Tibial artery (tissue), 4 donors: ENCODE results near the gene CHD3.

Experiments
- DNase-seq, 2 donors: peaks; one replicate each; pipeline ENCODE4 v3.0.0-alpha.2; 2019
- H3K27ac ChIP-seq, 2 donors: fragments of 200-600 bp; sonication (generic) in 1 of 2; 1 replicate in 1 of 2; 2 replicates in 1 of 2; pipeline ENCODE4 v1.5.1; 2018 to 2019; ENCODE audit warnings: mild to moderate bottlenecking in 1 of 2
- H3K27me3 ChIP-seq, 2 donors: fragments of 200-600 bp; sonication (generic) in 1 of 2; one replicate each; pipeline versions ENCODE4 v1.5.1 to v1.6.0; 2016 to 2019
- H3K36me3 ChIP-seq, 3 donors: fragments of 200-600 bp; sonication (generic) in 2 of 3; one replicate each; pipeline ENCODE4 v1.5.1; 2016 to 2019; ENCODE audit warnings: mild to moderate bottlenecking in 2 of 3
- H3K4me1 ChIP-seq, 4 donors: fragments of 200-600 bp; sonication (generic) in 2 of 4; 1 replicate in 3 of 4; 2 replicates in 1 of 4; pipeline ENCODE4 v1.5.1; 2016 to 2019
- H3K4me3 ChIP-seq, 2 donors: fragments of 200-600 bp; sonication (generic) in 1 of 2; 1 replicate in 1 of 2; 2 replicates in 1 of 2; pipeline ENCODE4 v1.5.1; 2018 to 2019; ENCODE audit warnings: mild to moderate bottlenecking in 2 of 2
- H3K9me3 ChIP-seq, 3 donors: fragments of 200-600 bp; sonication (generic) in 1 of 3; one replicate each; pipeline ENCODE4 v1.5.1; 2016 to 2019
- intact Hi-C: fragments of 100-400 bp; cut with DNase I; formaldehyde crosslinking; loops from one replicate; pipeline ENCODE4 v1.15.0; 2023; ENCODE audit warnings: low total_unique reads
- TF ChIP-seq, protein P1 (sequence below), 2 experiments: fragments of 200-600 bp in 1 of 2; fragments of 450-650 bp in 1 of 2; IDR thresholded peaks; one replicate each; pipeline ENCODE4 v1.5.1; 2017 to 2019; ENCODE audit warnings: antibody characterized with exemption in 2 of 2, mild to moderate bottlenecking in 1 of 2, moderate library complexity in 1 of 2

CHD3 gene

DNA sequence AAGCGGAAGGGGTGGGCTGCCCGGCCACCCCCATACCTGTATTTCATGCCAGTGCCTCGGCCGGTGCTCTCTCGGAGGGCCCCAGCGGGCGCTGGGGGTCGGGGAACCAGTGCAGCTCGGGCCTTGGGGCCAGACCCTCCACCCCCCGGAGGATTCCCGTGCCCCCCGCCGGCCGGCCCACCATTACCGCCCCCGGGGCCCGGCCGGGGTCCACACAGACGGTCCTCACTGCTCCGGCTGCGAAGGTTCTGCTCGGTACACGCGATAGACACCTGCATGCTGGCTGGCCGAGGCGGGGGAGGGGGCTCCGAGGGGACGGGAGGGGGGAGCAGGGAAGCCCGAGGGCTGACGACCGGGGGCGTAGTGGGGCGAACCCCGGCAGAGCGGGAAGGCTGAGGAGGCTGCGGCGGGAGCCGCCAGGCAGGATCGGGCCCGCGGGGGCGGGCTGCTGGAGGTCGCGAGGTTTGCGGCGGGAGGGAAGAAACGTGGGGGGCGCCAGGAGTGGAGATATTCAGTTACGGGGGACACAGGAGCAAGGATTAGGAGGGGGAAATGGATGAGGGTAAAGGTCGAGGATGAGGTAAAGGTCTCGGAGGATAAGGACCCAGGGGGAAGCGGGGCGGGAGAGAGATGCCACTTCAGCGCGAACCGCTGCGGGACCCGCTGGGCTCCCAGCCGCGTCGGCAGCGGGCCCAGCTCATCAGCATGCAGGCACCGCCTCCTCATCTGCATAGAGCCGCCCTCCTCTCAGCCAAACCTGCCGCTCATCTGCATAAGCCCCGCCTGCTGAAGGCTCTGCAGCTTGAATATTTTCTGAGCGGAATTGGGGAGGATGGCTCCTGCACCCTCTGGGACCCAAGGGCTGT is 40.8 kb downstream of the CHD3 start, which contains the start of gene KCNAB3:
KCNAB3 (minus strand) TSS at position 699 of the 866 bp plus-strand sequence; CDS start at position 278, 421 bp downstream.
- no peak within 1 kb of the TSS for H3K4me3 ChIP-seq
- TF ChIP-seq, protein P1, sequence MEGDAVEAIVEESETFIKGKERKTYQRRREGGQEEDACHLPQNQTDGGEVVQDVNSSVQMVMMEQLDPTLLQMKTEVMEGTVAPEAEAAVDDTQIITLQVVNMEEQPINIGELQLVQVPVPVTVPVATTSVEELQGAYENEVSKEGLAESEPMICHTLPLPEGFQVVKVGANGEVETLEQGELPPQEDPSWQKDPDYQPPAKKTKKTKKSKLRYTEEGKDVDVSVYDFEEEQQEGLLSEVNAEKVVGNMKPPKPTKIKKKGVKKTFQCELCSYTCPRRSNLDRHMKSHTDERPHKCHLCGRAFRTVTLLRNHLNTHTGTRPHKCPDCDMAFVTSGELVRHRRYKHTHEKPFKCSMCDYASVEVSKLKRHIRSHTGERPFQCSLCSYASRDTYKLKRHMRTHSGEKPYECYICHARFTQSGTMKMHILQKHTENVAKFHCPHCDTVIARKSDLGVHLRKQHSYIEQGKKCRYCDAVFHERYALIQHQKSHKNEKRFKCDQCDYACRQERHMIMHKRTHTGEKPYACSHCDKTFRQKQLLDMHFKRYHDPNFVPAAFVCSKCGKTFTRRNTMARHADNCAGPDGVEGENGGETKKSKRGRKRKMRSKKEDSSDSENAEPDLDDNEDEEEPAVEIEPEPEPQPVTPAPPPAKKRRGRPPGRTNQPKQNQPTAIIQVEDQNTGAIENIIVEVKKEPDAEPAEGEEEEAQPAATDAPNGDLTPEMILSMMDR (IDR thresholded peaks at IDR 0.05) = no peak
- no peaks in the 10 kb centered on the region for H3K9me3 ChIP-seq
- peaks cover 0 to 5% (median 0%) of the 10 kb centered on the region in 3 donors for H3K36me3 ChIP-seq
- DNase-seq = no peak
- peaks cover 0 to 38% (median 25%) of the 10 kb centered on the region in 4 donors for H3K4me1 ChIP-seq
- intact Hi-C loops = no loop called here
- H3K27ac ChIP-seq = no peak within 1 kb of the TSS
- peaks cover 0 to 10% of the 10 kb centered on the region in 2 donors for H3K27me3 ChIP-seq

DNA sequence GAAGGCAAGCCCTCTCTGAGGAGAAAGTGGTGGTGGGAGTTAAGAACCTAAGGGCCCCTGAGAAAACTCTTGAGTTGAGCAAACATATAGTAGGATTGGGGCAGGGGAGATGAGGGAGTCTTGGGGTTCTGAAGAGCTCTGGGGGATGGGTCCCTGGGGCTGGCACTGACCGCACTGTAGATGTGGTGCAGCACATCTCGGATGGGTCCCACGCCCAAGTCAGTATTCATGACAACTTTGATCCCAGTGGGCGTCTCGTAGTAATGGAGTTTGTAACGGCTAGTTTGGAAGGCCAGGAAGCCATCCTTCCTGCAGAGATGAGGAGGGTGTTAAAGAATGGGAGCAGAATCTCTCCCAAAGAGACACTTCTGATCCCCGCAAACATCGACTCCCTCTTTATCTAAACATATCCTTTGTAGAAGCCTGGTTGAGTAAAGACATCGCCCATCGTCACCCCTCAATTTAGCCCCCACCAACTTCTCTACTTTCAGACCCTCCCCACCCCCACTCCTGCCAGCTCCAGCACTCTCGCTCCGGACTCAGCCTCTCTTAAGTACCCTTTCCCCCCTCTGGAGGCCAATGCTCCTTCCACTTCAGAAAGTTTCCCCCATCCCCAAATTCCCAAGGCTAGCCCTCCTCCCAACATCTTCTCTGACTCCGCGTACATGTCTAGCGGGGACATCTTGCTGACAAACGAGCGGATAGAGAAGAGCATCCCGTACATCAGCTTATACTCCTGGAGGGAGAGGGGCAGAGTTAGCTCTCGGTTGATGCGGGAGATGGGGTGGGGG is 42.4 kb downstream of the CHD3 start:
- peak overlapping the region; percentile 56 to 78 for H3K27ac ChIP-seq
- H3K4me1 ChIP-seq = peaks cover 0 to 38% (median 25%) of the 10 kb centered on the region in 4 donors
- TF ChIP-seq, protein P1 (IDR thresholded peaks at IDR 0.05) = no peak
- H3K27me3 ChIP-seq = peaks cover 0 to 10% of the 10 kb centered on the region in 2 donors
- intact Hi-C loops = no loop called here
- DNase-seq = no peak
- no peaks in the 10 kb centered on the region for H3K9me3 ChIP-seq
- peaks cover under 1 to 19% (median 3%) of the 10 kb centered on the region in 3 donors for H3K36me3 ChIP-seq
- peak overlapping the region; percentile 74 to 82 for H3K4me3 ChIP-seq

DNA sequence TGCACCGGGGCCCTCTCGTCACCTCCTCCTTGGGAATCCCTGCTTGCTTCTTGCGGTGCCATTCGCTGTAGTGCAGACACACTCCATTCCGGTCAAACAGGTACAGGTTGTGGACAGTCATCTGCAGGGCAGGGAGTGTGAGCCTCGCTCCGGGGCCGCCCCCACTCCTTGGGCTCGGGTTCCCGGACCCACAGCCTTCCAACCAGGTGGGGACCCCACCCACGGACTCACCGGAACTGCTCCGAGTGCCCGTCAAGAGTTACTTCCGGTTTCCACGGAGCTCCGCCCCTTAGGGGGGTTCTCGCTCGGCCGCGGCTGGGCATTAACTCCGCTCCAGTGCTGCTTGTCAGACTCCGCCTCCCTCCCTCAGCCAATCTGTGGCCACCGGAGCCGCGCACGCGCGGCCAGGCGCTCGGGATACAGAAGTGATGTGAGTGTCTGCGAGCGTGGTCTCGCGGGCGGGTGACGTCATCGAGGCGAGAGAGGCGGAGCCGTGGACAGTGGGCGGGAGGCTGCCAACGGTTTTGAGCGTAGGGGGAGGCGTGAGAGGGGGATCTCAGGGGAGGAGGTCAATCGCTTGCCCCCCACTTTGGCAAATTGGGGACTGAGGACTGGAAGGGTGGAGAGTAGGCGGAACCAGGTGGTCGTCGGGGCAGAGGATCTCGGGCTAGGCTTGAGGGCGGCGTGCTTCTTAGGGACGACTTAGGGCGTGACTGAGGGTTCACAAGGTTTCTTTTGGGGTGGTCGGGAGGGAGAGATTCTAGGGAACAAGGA is 43.3 kb downstream of the CHD3 start, which contains the start of the genes CNTROB and TRAPPC1:
CNTROB (plus strand) TSS at position 498 of the 774 bp plus-strand sequence. CDS start 874 bp downstream, outside the sequence.
TRAPPC1 (minus strand) TSS at position 238 of the 774 bp plus-strand sequence; CDS start at position 121, 117 bp downstream.
- Histone ChIP-seq H3K36me3 (peaks cover 9 to 27% (median 11%) of the 10 kb centered on the region in 3 donors), H3K27me3 (peaks cover 0 to 10% of the 10 kb centered on the region in 2 donors), H3K4me3 (peak within 1 kb of the TSS; percentile 74 to 82), H3K9me3 (no peaks in the 10 kb centered on the region), H3K27ac (peak within 1 kb of the TSS; percentile 63 to 78), H3K4me1 (peaks cover 0 to 38% (median 25%) of the 10 kb centered on the region in 4 donors)
- intact Hi-C loops = no loop called here
- DNase-seq = peak; percentile 100
- TF ChIP-seq, protein P1 (IDR thresholded peaks at IDR 0.05) = no peak

DNA sequence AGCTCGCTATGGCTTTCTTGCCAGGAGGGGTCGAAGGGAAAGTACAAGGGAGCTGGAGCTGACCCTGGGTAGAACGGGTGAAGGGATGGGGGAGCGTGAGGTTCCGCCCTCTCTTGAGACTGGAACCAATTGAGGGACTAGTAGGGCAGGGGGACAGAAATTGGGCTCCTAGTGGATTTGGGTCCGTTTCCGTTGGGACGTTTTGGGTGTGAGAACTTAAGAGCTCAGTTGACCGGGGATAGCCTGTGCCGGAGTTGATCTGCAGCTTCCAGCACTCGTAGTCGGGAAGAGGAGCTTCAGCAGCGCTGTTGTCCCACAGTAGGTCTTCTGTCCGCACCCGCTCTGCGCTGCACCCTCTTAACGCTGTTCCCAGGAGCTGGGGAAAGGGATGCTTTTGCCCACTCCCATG is 43.9 kb downstream of the CHD3 start:
- Histone ChIP-seq H3K27me3 (peaks cover 0 to 10% of the 10 kb centered on the region in 2 donors), H3K36me3 (peaks cover 11 to 33% (median 12%) of the 10 kb centered on the region in 3 donors), H3K27ac (peak overlapping the region; percentile 63 to 78), H3K4me1 (peaks cover 0 to 38% (median 25%) of the 10 kb centered on the region in 4 donors), H3K4me3 (peak overlapping the region; percentile 74 to 82), H3K9me3 (no peaks in the 10 kb centered on the region)
- peak in 1 of 2 donors; percentile 66 for DNase-seq
- TF ChIP-seq, protein P1 (IDR thresholded peaks at IDR 0.05) = no peak
- intact Hi-C loops = no loop called here
